Fibroblast of skin of scalp (primary cell): Measurements from ENCODE around the gene MAT2A.
A peak's percentile ranks its signal among the peaks of the same experiment; 100 is the strongest.
"Not testable (repeated sequence)": the region's sequence is repeated elsewhere in the genome, so short reads cannot be mapped to it uniquely, and the experiment has no call there.

Experiments
- DNase-seq: peaks from one replicate; pipeline ENCODE4 v3.0.0-alpha.2; 2013

The MAT2A gene

DNA sequence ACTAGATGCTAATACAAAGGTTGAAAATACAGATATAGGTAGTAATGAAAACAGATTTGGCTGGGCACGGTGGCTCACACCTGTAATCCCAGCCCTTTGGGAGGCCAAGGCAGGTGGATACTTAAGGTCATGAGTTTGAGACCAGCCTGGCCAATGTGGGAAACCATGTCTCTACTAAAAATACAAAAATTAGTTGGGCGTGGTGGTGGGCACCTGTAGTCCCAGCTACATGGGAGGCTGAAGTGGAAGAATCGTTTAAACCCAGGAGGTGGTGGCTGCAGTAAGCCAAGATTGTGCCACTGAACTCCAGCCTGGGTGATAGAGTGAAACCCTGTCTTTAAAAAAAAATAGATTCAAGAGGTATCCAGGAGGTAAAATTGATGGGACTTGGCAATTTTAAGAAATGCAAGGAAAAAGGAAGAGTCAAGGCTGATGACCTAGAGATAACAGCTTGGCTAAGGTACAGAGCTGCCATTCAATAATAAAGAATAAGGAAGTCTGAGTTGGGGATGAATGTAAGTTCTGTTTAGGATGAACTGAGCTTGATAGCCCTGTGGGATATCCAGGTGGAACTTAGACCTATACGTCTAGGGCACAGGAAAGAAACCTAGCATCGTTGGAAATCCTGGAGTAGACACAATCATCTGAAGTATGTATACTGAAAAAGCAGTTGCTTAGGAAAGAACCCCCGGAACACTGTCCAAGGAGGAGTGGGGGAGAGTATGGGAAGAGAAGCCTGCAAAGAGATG is 9.1 kb downstream of the MAT2A start:
- DNase-seq: no peak

DNA sequence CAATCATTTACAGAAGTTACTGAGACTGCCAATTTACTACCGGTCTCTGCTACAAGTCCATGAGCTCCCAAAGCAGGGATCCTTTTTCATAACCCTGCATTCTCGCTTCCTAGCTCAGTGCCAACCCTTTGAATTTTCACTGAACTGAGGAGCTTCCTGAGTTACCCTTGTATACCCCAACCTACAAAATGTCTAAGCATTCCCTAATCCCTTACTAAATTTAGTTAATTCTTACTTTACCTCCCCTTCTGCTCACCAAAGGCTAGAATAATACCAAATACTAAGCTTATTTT is 9.6 kb downstream of the MAT2A start:
- DNase-seq: no peak

DNA sequence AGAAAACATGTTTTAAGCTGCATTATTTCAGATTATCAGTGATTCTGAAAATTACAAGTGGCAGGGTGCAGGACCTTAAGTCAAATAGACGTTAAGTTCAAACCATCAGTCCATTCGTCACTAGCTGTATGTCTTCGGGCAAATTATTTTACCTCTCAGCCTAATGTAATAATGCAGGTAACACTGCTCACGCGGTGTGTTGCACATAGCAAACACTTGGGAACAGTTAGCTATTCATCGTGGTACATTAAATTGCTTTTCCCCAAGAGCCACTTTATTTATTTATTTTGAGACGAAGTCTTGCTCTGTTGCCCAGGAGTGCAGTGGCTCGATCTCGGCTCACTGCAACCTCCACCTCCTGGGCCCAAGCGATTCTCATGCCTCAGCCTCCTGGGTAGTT is 10.1 kb downstream of the MAT2A start:
- DNase-seq: no peak

DNA sequence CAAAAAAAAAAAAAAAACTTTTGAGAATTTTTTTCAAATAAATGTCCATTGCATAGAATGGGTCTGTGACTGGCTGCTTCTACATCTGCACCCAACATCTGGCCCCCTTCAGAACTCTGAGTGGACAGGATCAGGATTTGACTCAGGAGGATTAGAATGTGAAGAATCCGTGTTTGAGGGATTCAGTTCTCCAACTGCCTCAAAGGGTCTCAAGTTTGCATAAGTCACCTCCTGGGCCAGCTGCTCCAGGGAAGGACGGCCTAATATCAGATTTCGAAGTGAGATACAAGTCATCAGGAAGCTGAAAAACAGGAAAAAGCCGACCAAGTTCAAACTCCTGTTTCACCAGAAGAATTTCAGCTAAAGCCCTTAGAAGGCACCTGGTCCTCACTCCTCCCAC is 10.9 kb downstream of the MAT2A start:
- DNase-seq: peak; percentile 87

DNA sequence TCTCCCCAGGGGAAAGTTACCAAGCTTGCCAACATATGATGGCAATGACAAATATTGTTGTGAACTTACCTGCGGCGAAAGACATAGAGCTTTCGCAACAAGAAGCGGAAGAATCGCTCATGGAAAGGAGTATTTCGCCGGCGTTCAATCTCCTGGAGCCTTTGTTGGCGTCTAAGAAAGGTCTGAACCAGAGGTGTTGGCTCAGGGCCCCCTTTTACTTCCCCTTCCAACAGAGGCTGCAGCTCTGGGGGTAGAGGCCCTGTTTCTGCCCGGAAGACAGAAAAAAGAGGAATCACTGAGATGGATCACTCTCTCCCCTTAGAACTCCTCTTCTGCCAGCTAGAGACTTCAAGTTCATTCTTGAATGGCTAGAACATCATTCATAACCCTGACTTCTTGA is 11.5 kb downstream of the MAT2A start:
- DNase-seq: no peak

DNA sequence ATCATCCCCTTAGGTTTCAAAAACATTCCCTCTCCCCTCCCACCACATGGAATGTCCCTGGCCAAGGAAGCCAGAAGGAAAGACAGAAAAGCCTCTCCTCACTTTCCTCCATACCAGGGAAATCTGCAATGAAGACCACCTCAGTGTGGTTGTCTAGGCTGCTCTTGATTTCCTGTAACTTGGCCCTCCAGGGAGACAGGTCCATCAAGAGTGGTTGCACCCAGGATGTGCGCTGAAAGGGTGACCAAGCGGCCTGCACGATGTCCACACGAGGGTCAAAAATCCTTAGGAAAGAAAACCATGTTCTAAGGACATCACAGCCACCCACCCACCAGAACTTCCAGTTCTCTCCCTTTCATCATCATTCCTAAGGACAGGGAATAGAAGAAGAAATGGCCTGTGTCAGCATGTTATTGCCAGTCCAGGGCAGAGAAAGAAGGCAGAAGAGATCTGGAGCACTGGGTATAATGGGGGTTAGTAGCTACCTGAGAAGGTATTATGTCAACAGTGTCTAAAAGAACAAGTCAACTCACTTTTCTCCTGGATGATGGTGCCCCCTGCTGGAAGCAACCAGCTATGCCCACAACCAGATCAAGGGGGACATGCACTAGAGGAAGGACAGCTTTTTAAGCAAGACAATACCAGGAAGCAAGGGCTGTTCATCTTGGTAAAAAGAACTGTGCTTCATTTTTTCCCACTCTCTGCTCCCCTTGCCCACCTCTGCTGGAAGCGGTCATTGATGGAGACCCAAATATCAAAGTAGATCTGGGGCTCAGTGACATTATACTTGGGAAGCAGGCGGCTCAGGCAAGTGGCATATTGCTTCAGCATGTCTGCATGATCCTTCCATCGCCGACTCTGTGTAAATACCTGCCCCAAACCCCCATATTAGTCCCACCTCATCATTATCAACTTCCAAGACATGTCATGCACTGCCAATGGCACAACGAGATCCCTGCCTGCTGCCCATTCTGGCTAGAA is 13.0 kb downstream of the MAT2A start:
- DNase-seq: peak; percentile 69

DNA sequence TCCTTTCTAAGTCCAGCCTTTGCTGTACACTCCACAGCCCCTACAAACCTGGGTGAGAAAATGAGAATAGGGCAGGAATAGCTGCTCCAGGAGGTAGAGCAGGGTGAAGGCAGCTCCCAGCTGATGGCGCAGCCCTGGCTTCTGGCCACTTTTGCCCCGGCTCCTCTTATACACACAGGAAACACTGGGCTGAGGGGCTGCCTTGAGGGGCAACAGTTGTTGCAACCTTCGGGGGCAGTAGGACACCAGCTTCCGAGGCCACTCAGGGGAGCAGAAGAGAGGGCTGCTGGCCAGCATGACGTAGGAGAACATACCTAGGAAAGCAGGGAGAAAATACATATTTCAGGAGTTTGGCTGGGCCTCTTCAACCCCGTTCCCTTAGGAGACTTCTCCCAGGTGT is 14.2 kb downstream of the MAT2A start:
- DNase-seq: no peak

DNA sequence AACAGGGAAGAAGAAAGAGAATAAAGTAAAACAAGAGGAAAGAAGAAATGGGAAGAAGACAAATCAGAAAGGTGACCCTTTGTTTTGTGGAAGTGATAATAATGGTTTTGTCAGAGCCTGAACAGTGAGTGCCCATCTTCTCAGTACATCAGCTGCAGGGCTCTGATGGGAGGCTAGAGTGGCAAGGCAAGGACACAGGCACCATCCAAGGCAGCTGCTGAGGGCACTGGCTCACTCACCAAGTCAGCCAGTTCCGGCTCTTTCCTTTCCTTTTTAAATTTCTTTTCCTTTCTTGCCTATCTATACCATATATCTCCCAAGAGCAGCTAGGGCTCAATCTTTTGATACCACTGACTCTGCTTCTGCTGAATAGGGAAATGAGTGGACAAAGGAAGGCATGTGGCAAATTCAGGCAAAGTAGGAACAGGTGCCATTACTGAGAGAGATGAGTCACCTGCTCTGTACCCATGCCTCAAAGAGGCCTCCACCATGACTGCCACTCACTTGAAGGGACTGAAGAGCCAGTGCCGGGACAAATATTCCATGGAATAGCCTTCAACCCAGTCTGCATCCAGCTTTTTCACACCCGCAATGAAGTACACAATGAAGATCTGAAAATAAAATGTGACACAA is 16.1 kb downstream of the MAT2A start:
- DNase-seq: no peak

DNA sequence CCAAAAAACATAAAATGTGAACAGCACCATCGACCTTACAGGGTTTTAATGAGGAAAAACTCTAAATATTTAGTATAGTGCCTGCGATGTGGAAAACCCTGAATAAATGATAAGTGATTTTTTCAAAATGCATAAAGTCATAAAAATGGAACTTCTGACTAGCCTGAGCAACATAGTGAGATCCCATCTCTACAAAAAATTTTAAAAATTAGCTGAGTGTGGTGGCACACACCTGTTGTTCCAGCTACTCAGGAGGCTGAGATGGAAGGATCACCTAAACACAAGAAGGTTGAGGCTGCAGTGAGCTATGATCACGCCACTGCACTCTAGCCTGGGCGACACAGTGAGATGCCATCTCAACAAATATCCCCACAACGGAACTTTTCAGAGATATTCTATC is 18.2 kb downstream of the MAT2A start:
- no peak for DNase-seq

DNA sequence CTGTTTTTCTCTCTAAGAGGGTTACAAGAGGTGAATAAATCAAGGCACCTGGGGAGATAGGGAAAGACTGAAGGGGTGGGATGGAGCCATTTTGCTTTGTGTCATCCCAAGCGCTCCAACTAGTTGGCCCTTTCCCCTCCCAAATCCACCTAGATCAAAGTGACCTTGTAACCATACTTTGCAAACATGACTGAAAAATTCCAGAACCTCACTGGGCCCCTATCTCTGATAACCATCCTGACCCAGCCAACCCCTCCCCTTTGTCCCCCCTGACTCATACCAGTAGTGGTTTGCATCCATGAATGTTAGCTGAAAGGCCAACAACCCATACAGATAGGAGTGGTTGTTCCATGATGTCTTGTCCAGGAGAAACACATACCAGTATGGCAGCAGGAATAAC is 19.2 kb downstream of the MAT2A start:
- DNase-seq: no peak

DNA sequence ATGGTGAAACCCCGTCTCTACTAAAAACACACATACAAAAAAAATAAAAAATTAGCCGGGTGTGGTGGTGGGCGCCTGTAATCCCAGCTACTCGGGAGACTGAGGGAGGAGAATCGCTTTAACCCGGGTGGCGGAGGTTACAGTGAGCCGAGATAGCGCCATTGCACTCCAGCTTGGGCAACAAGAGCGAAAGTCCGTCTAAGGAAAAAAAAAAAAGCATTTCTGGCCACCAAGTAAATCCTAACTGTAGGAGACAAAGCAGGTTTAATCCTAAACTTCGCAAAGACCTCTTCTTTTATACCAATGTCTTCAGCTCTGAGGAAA is 21.4 kb downstream of the MAT2A start:
- not testable (repeated sequence) for DNase-seq

DNA sequence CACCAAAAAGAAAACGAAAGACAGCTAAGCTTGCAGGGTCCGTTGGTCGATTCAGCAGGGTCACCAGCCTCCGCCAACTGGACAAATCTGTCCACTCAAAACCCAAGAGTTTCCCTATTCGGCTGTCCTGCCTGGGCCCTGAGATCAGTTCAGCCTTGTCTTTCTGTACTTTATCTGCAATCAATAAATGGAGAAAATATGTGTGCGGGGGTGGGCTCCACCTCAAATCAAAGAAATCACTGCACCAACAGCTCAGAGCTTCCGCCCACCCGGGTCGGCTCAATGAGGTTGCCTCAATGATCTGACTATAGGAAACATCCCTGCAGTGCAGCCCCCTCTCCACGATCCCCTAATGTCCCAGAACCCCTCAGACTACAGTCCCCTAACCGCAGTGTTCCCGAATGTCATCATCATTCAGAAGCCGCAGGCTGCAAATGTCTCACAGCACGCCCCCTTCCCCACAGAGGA is 21.9 kb downstream of the MAT2A start:
- DNase-seq: no peak

DNA sequence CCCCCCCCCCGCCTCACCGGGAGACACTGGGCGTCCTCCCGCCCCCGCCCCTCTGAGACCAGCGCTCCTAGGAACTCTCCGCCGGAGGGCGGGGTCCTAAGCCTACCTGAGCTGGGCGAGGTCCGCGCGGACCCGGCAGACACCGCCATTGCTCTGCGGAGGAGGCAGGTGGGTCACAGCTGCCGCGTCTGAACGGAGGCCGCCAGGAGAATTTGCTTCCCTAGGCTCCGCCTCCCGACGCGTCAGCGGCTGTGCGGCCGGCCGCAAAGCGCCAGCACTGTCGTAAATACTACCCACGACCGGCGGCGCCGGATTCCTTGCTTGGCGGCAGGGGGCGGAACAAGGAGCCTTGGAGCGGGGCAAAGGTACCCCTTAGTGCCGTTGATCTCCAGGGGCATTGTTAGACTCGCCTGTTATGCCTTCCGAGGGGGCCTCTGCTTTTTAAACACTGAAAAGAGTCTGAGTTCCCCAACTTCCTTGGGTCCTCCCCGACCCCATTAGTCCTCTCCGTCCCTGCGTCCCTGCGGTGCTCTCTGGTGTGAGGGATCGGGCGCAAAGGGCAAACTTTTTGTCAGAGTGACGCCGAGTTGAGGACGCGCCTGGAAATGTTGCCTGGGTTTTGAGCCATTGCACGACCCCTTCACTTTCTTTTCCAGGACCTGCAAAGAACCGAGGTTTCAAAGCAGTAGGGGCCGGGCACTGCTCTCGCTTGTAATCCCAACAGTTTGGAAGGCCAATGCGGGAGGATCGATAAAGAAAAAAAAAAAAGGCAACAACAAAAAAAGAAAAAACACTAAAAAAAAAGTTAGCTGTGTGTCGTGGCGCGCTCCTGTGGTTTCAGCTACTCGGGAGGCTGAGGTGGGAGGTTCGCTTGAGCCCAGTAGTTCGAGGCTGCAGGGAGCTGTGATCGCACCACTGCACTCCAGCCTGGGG is 22.6 kb downstream of the MAT2A start, which contains the start of gene GGCX:
GGCX (minus strand) TSS at position 214 of the 933 bp plus-strand sequence; CDS start at position 149, 65 bp downstream.
- DNase-seq: peak; percentile 93

DNA sequence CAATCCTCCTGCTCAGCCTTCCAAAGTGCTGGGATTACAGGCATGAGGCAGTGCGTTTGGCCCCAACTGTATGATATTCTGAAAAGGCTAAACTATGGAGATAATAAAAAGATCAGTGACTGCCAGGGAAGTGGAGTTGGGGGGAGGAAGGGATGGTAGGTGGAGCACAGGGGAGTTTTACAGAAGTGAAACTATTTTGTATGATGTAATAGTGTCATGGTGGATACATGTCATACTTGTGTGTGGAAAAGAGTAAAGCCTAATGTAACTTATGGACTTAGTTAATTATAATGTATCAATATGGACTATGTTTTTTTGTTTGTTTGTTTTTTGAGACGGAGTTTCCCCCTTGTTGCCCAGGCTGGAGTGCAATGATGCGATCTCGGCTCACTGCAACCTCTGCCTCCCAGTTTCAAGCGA is 25.2 kb downstream of the MAT2A start:
- no peak for DNase-seq

DNA sequence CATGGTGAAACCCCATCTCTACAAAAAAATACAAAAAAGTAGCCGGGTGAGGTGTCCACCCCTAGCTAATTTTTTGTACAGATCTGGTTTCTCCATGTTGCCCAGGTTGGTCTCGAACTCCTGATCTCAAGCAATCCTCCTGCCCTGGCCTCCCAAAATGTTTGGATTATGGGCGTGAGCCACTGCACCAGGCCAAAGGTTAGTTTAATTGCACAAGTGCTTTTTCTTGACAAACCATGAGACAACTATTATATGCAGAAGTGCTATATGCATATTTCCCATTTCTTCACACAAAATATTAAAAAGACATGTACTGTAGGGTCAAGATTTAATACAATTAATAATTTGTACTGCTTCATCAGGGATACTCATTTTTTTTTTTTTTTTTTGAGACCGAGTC is 27.3 kb downstream of the MAT2A start:
- no peak for DNase-seq

DNA sequence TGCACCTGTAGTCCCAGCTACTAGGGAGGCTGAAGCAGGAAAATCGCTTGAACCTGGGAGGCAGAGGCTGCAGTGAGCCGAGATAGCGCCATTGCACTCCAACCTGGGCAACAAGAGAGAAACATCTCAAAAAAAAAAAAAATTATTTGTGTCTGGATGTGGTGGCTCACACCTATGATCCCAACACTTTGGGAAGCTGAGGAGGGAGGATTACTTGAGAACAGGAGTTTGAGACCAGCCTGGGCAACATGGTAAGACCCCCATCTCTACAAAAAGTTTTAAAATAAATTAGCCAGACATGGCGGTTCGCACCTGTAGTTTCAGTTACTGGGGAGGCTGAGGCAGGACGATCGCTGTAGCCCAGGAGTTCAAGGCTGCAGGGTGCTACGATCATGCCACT is 36.8 kb downstream of the MAT2A start:
- no peak for DNase-seq

DNA sequence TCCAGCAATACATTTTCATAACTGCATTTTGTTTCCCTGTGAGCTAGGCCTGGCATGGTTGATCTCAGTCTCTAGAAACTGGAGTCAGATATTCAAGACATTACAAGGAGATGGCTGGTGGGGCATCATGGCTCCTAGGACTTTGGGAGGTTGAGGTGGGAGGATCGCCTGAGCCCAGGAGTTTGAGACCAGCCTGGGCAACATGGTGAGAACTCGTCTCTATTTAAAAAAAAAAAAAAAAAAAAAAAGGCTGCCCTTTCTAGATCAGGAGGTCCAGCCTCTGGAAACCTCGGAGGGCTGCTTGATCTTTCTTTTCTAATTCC is 38.1 kb downstream of the MAT2A start:
- no peak for DNase-seq

DNA sequence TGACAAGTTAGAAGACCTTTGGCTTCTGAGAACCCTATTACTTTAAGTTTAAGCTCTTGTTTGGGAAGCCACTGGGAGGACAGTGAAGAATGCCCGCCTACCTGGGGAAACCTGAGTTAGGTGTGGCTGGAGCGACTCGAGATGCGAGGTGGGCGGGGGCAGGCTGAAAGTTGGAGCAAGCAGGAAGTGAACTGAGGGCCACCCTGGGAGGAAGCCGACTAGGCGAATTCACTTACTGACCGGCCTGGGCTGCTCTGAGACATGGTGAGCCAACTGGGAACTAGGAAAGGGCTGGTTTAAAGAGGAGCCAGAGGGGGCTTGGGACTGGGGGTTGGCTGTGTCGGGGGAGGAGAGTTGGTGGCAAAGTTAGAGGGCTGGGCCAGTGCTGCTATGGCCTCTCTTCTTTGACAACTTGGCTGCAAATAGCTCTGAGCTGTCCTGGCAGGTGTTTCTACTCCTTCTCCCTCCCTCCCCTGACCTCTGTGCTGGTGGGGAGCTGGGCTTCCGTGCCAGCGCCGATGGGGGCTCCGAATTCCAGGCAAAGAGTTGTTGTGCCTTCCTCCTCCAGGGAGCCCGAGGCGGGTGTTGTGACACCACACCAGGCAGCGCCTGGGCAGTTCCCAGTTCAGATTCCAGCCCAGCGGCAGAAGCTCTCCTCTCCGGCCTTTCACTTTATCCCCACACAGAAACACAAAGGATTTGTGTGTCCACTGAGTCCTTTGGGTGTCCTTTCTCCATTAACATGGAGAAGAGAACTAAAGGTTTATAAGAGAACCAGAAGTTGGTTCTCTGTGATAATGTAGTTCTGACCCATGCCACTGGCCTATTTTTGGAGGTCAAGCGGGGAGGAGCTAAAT is 38.6 kb downstream of the MAT2A start, which contains the start of gene VAMP8:
VAMP8 (plus strand) TSS at position 201 of the 857 bp plus-strand sequence; CDS start at position 262, 61 bp downstream.
- DNase-seq: no peak

DNA sequence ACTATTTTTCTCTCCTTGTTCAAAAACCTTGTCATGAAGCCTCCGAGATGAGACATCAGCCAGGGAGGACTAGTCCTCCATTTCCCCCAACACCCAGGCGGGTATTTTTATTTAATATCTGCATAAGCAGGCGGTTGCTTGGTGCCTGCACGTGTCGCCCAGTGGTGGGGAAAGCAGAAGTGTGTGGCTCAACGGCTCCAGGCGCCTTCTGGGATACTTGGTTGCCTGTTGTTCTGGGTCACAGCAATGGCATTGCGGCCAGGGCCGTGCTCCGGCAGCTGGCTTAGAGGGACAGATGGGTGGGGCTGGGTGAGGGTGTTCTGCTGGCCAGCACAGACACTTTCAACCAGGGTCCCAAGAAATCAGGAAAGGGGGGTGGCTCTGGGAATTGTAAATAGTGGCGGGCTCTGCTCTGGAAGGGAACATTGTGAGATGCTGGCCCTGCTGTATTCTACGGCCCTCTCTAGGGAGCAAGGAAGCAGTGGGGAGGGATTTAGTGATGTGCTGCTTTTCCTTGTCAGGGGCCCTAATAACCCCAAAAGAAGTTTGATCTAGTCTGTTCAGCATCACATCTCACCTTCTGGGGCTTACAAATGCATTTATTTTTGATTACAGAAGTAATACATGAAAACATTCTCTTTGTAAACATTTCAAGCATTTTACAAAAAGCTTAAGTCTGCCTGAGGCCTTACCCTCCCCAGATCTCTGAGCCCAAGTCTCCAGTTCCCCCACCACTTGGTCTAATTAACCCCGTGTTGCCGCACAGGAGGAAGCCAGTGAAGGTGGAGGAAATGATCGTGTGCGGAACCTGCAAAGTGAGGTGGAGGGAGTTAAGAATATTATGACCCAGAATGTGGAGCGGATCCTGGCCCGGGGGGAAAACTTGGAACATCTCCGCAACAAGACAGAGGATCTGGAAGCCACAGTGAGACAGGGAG is 39.5 kb downstream of the MAT2A start:
- DNase-seq: no peak
